HG02610 (cell line): ENCODE data around the gene C14orf119.

ENCODE experiments used
- ATAC-seq: cut with Tn5 transposase; IDR thresholded peaks from one replicate; pipeline ENCODE4 v1.9.1; 2021; ENCODE audit warnings: mild to moderate bottlenecking, moderate library complexity; ENCODE audit not compliant: unreplicated experiment

Gene C14orf119

GRCh38 chr14:23060536-23061260, 34.6 kb upstream of the C14orf119 start:
- no peak for ATAC-seq

DNA sequence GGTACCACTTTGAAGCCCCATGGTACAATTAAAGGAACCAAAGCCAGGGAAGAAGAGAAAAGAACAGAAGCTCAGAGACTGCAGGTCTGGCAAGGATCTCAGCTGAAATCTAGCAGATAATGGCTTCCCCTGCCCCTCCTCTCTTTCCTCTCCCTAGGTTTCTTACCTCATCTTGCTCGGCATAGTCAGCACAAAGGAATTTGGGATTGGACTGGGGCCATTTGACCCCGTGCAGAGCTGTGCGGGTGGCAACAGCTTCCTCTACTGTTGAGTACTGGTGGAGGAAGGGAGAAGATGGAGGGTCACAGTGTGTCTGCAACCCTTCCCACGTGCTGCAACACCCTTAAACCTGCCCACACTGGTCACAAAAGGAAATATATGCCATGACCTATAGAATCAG, 33.3 kb upstream of the C14orf119 start:
- no peak for ATAC-seq

- ATAC-seq, result no peak
Observed at GRCh38 chr14:23063601-23064000, 31.7 kb upstream of the C14orf119 start.

GRCh38 chr14:23066368-23066767, 28.9 kb upstream of the C14orf119 start:
- ATAC-seq, result no peak

- ATAC-seq, result no peak
Observed at GRCh38 chr14:23066855-23067744, 28.2 kb upstream of the C14orf119 start.

GRCh38 chr14:23067847-23068788, 27.2 kb upstream of the C14orf119 start:
- no peak for ATAC-seq

DNA sequence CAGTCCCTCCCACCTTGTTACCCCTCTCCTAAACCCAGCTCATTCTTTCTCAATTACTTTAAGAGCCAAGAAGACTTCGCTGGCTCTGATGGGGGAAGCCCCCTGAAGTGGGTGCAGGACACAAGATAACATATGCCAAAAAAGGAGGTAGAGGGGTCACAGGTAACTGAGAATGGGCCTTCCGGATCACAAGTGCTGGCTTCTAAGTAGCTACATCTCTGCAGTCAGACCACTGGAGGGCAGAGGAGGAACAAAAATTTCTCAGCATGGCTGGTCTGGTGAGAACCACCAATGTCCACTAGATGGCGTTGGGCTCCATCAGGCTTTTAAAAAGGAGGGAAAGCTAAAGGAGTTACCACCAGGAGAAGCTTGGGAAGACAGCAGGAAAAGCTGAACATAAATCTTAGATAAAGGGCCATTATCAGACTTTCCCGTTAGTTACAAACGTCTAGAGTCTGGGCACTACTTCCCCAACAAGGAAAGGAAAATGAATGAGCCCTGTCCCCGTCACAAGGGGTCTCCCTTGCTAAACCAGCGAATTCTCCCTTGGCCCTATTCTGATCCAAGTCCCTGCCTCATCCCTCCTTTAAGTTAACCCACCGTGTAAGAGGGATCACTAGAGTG, 26.4 kb upstream of the C14orf119 start:
- peak; percentile 57 for ATAC-seq

DNA sequence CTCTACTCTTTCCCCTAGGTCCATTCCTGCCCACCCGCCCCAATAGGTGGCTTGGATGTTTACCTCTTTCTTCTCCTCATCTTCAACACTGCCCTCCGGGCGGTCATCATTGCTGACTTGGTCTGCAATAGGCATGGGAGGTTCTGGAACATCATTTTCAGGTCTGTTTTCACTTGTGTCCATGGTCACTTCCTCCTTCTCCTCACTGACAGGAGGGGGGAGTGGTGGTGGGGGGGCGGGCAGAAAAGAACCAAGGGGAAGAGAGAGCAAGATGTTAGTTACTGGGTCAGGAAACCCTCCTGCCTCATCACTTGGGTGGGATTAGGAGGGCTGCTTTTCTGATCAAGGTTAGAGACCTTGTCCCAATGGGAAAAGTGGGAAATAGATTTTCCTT, 25.9 kb upstream of the C14orf119 start:
- ATAC-seq, result no peak

- no peak for ATAC-seq
Observed at GRCh38 chr14:23070262-23071129, 24.8 kb upstream of the C14orf119 start.

DNA sequence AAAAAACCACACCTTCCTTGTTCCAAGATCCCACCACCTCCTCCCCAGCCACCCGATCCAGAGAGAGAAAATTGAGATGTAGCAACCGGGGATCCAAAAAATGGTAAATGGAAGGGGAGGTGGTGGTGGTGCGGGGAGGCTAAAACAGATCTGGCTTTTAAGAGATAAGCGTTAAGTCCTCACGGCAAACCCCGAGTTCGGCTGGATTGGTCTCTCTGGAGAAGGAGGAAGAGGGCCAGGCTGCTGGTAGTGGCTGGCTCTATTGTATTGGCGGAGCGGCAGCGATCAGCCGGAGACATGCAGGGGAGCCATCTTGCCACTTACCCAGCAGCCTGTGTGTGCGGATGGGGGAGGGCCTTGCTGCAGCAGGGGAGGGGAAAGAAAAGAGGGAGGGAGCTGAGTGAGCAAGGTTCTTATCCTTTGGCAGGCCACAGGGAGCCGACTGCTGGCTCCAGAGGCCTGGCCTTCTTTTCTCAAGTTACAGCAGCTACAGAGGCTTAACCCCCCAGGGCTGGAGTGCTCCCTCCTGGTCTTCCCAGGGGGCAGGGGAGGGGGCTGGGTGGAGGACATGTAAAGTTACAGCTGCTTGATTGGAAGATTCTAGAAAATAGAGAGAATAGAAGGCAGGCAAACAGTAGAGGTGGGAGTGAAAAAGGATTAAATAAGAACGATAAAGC, 23.9 kb upstream of the C14orf119 start:
- ATAC-seq, result peak; percentile 95

DNA sequence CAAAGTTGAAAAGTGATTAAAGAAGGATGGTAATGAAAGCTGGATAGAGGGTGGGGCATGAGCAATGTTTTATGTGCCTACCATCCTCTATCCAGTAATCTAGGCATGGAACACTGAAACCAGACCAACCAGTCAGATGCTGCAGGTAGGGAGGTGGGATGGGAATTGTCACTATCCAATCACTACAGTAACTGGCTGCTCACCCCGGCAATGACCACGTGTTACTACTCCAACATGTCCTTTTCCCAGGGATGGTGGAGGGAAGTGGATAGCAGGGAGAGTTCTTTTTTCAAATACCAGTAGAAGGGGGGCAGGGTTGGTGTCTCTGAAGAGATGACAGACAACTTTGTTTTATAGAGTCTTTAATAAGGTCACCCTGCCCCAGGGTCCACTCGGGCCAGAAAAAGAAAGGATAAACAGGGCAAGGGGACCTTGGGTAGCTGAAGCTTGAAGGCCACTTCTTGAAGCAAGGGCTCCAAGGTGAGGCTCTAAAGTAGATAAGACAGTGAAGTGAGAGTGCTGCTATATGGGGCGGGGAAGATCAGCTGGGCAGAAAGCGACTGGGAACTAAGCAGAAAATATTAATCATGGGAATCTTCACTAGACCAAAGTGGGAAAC, 23.3 kb upstream of the C14orf119 start:
- no peak for ATAC-seq

DNA sequence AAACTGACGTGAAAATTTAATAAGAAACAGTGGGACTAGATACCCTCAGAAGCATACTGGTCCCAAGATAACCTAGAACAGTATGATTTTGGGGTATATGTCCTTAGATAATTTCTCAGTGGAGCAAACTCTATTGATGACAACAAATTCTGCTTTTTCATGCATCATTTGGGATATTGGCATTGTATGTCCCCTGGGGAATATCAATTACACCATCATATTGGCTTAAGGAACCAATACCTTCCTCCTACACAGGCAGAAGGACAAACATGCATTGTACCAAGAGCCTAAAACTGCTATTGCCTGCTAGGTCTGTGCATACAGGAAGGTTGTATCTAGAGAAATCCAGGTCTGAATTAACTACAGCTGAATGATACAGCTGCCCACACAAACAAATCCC, 20.4 kb upstream of the C14orf119 start:
- no peak for ATAC-seq

DNA sequence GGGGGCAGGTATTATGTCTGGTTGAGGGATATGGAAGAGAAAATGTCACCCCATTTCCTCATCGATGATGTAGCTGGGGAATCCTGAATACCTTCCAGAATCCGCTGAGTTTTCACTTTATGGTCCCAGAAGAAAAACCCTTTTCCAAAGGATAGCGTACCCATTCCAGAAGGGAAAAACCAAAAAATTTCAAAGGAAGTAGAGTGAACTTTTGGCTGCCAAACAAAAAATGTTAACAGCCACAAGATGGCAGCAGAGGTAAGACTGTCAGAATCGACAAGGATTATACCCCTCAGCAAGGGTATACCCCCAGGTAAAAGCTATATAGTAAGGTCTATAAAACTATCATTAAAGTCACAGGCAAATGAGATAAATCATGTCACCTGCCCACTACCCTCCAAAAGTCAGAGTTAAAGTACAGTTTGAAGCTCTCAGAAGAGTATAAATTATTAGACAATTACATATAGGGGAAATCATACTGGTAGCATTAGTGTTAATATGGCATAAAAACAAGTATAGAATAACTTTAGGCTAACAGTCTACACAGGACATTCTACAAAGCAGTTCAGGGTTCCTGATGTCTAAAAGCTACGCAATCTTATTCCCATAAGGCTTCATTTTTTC, 18.4 kb upstream of the C14orf119 start:
- ATAC-seq, result peak; percentile 43

DNA sequence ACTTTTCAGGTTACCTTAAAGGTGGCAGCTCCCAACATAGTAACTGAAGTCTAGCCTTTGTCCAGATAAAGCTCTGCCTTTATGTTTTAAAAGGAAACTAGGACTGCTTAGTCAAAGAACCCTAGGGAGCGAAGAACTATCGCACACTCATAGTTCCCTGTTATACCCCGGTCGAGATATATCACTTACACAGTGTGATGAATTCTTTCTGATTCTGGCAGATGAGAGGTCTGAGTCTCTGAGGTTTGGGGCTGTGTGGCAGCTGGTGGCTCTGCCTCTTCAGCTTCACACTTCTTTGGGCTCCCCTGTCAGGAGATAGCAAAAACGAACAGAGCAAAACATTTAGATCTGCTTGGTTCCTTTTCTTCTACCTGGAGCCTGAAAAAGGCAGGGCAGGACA, 17.3 kb upstream of the C14orf119 start:
- ATAC-seq, result no peak

- ATAC-seq, result no peak
Observed at GRCh38 chr14:23078692-23079116, 16.6 kb upstream of the C14orf119 start.

DNA sequence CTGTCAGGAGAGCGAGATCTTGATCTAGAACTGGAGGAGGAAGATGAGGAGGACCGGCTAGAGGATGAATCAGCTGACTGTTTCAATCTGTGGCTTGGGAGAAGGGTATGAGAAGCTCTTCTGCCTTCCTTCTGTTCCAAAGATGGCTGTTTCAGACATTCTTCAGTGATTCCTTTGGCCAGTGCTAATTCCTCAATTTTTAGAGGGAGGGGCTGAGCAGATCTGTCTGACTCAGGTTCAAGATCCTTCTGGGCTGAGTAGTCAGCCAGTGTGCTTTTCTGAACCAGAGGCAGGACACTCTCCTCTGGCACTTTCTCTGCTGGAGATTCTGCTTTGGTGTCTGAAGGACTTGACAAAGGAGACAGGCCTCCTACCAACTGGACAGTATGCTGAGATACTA, 15.6 kb upstream of the C14orf119 start:
- no peak for ATAC-seq

GRCh38 chr14:23080474-23080873, 14.8 kb upstream of the C14orf119 start:
- no peak for ATAC-seq

GRCh38 chr14:23085458-23085857, 9.8 kb upstream of the C14orf119 start:
- no peak for ATAC-seq
